Right cardiac atrium (tissue), 5 donors: Measurements from ENCODE around the gene EFEMP2. TPM values are rescaled to one million over a fixed set of nuclear protein-coding genes. Genes with fewer than 3 reads are reported as not detected.

Experiments used
- ATAC-seq, 2 donors: fragments of 200-7000 bp; cut with Tn5 transposase; one replicate each; pipeline versions ENCODE4 v1.8.0 to v1.9.1; 2020; ENCODE audit warnings: moderate library complexity in 2 of 2, mild to moderate bottlenecking in 1 of 2
- DNase-seq, 3 donors: peaks; one replicate each; pipeline ENCODE4 v3.0.0-alpha.2; 2020
- H3K27ac ChIP-seq: one replicate; pipeline ENCODE4 v1.5.1; 2013; ENCODE audit warnings: mild to moderate bottlenecking, low read length, control low read depth, moderate library complexity
- H3K27me3 ChIP-seq: one replicate; pipeline ENCODE4 v1.6.1; 2013; ENCODE audit not compliant: control insufficient read depth, insufficient read depth
- H3K4me1 ChIP-seq: one replicate; pipeline ENCODE4 v1.6.1; 2013; ENCODE audit warnings: low read length; ENCODE audit not compliant: control insufficient read depth, insufficient read depth
- H3K4me3 ChIP-seq: one replicate; pipeline ENCODE4 v1.5.1; 2013; ENCODE audit warnings: low read length, control low read depth
- H3K9me3 ChIP-seq: one replicate; pipeline ENCODE4 v1.6.1; 2013; ENCODE audit warnings: low read length; ENCODE audit not compliant: control insufficient read depth
- WGBS: extraction: QIAGEN DNeasy Blood & Tissue Kit; methylation state at CpG from one replicate; pipeline ENCODE4 v1.1.7; 2013; 5-methylcytosine and 5-hydroxymethylcytosine counted together
- intact Hi-C, 4 donors: fragments of 100-400 bp; cut with DNase I; formaldehyde crosslinking; loops; one replicate each; pipeline versions ENCODE4 v1.11.0 to v1.14.0; 2022 to 2023
- polyA plus RNA-seq: library from polyadenylated mRNA; stranded (reverse); fragments of 200-250 nt; gene quantifications from one replicate; pipeline ENCODE4 v1.2.3, GENCODE V29; 2013
- total RNA-seq, 4 donors: library from RNA; stranded (reverse); fragmentation: NEBNext Ultra II Directional; extraction: Animal tissue kit (Norgen Biotek cat#: 25700); gene quantifications; one replicate each; pipeline ENCODE4 v1.2.1, GENCODE V29; 2021
- donor health status: healthy with polysubstance abuse.
- donor health status: DM: no; HTN: yes; CAD: no.
- donor health status: DM: no; HTN: no; CAD: no.
- donor health status: DM: no; HTN: yes; CAD: no; lungs with severe emphysema.
- donor health status: DM: yes; HTN: yes; CAD: no.

Gene EFEMP2
- total and polyA plus RNA-seq, 5 donors: 128 to 164 (median 140) TPM

DNA sequence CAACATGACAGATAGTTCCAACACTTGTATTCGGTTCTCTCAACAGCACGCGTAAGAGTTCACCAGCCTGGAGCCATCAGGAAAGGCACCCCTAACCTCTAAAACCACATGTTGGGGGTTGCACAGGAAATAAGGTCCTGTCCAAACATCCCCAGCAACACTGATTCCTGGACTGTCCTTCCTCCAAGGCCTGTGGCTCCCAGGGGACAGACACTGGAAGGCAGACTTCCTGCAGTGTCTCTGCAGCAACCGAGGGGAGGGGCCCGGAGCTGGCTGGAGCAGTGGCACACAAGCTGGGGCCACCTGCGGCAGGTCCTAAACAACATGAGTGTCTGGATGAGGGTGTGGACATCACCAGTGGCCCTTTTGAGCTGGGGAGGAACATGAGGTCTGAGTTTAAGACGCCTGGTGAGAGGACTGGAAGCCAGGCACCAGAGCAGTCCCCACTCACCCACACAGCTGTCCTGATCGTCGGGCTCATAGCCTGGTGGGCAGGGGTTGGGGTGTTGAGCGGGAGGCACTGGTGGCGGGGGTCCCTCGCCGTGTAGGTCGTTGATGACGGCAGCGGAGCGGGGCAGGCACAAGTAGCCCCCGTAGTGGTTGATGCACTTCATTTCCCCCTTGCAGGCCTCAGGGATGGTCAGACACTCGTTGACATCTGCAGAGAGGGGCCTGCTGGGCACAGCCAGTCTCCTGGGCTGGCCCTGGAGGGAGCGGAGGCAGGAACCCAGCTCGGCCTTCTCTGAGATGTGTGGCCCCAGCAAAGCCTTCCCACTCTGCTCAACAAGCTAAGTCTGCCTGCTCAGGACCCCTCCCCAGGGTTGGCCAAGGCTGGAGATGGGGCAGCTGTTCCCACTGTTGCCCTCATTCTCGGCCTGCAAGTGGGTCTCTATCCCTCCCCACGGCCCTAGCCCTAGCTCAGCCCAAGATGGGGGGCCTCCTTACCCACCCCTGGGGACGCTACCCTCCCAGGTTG lies 1.6 kb downstream of the EFEMP2 start:
- H3K9me3 ChIP-seq: no peaks in the 10 kb centered on the region
- DNase-seq: peak; percentile 47 to 77 (median 75)
- H3K27ac ChIP-seq: peak overlapping the region; percentile 46
- no peak for ATAC-seq
- H3K4me1 ChIP-seq: peaks cover 5% of the 10 kb centered on the region
- no peak overlapping the region for H3K4me3 ChIP-seq
- 55% methylated on average over 24 of the region's 24 CpGs for WGBS
- no peaks in the 10 kb centered on the region for H3K27me3 ChIP-seq
- intact Hi-C loops: no loop called here

GRCh38 chr11:65870307-65870658 lies 2.3 kb downstream of the EFEMP2 start:
- ATAC-seq (no peak), DNase-seq (peak; percentile 17 to 58 (median 42))
- Histone ChIP-seq H3K27ac (no peak overlapping the region), H3K4me1 (peaks cover 5% of the 10 kb centered on the region), H3K9me3 (no peaks in the 10 kb centered on the region), H3K4me3 (no peak overlapping the region), H3K27me3 (no peaks in the 10 kb centered on the region)
- 69% methylated on average over 11 of the region's 11 CpGs for WGBS
- intact Hi-C loops: no loop called here

DNA sequence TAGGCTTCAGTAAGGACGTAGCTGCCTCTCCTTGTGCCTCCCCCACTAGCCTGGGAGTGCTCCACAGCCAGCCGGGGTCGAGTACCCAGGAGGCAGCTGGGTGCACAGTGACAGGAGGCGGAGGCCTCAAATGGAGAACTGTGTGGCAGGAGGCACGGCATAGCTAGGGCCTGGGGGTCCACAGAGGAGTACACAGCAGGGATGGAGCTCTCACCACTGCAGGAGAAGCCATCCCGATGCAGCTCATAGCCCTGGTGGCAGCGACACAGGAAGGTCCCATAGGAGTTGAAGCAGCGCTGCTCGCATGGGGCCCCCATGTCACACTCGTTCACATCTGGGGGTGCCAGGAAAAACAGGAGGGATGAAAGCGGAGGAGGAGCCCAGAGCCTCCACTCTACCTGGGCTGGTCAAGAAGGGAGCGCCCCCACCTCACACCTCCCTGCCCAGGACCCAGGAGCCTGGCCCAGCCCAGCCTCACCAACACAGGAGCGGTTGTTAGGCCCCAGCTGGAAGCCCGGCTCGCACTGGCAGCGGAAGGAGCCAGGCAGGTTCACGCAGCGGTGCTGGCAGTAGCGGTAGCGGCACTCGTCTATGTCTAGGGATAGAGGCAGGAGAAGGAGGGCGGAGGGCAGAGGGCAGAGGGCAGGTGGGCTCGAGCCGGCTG lies 2.8 kb downstream of the EFEMP2 start:
- no peak overlapping the region for H3K27ac ChIP-seq
- peak; percentile 18 to 65 (median 50) for DNase-seq

GRCh38 chr11:65868907-65869306 lies 3.7 kb downstream of the EFEMP2 start:
- H3K4me1 ChIP-seq: peaks cover 5% of the 10 kb centered on the region
- intact Hi-C loops: no loop called here

More for the DNA sequence above, 2.8 kb downstream of the EFEMP2 start:
- Histone ChIP-seq H3K4me3 (no peak overlapping the region), H3K27me3 (no peaks in the 10 kb centered on the region), H3K4me1 (peaks cover 5% of the 10 kb centered on the region), H3K9me3 (no peaks in the 10 kb centered on the region)
- 82% methylated on average over 24 of the region's 24 CpGs for WGBS
- ATAC-seq: no peak
- intact Hi-C loops: no loop called here

DNA sequence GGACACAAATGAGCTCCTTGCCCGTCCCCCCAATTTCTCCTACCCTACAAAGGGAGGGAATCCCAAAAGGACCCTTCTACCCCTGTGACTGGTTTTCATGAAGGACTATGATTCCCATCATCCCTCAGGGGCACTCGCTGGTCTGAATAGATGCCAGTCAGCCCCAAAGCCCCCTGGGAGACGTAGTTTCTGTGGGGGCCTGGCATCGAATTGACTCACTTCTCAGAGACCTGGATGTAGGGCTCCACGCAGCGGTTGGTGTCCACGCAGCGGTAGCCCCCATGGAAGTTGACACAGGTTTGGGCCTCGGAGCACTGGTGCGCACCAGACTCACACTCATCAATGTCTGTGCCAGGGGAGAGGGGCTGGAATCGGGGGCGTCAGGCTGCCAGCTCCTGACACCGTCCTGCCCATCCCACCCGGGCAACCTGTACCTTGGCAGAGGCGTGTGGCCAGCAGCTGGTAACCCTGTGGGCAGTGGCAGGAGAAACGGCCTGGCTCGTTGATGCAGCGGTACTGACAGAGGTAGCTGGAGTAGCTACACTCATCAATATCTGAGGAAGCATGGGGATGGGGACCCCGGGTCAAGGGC lies 4.4 kb downstream of the EFEMP2 start:
- WGBS: 84% methylated on average over 19 of the region's 19 CpGs
- H3K4me1 ChIP-seq: peaks cover 5% of the 10 kb centered on the region

More at GRCh38 chr11:65868907-65869306, 3.7 kb downstream of the EFEMP2 start:
- DNase-seq (peak in 1 of 3 donors; percentile 25), ATAC-seq (no peak)
- 95% methylated on average over 3 of the region's 3 CpGs for WGBS
- Histone ChIP-seq H3K27me3 (no peaks in the 10 kb centered on the region), H3K9me3 (no peaks in the 10 kb centered on the region), H3K4me3 (no peak overlapping the region), H3K27ac (no peak overlapping the region)

GRCh38 chr11:65867284-65868071 lies 5.1 kb downstream of the EFEMP2 start:
- peak; percentile 28 to 78 (median 75) for DNase-seq

More for the DNA sequence above, 4.4 kb downstream of the EFEMP2 start:
- ATAC-seq: no peak
- no peaks in the 10 kb centered on the region for H3K27me3 ChIP-seq
- H3K9me3 ChIP-seq: no peaks in the 10 kb centered on the region
- intact Hi-C loops: no loop called here
- no peak overlapping the region for H3K27ac ChIP-seq
- DNase-seq: peak; percentile 25 to 66 (median 64)
- H3K4me3 ChIP-seq: no peak overlapping the region

DNA sequence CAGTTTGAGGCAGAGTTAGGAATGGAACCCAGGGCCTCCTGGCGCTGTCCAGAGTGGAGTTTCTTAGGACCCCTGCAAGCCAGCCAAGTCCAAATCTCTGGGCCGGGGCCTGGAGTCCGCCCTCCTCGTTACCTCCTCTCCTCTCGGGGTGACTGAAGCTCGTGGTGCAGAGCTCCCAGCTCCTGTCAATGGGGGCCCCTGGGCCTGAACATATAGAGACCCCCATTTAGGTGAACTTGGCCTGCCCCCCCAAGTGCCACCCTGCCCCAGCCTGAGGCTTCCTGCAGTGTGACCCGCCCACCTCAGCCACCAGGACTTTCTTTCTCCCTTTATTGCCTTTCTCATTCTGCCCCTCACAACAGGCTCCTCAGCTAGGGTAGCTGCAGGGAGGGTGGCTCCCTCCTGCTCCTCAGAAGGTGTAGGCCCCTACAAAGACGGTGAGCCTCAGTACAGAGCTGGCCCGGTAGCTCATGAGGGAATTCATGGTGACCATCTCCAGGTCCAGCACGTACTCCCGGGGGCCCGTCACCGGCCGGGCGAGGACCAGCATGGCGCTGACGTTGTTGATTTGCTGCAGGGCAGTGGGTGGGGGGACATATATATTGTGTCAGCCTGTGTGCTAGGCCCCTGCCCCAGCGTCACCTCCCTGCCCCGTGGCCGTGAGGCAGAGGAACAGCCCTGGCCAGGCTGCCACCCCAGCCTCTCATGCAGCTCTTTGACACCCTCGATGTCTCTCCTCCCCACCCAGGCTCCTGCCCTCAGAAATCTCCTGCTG lies 5.9 kb downstream of the EFEMP2 start:
- Histone ChIP-seq H3K4me3 (no peak overlapping the region), H3K27me3 (no peaks in the 10 kb centered on the region), H3K9me3 (no peaks in the 10 kb centered on the region), H3K27ac (no peak overlapping the region), H3K4me1 (peaks cover 5% of the 10 kb centered on the region)
- intact Hi-C loops: no loop called here
- DNase-seq: peak; percentile 17 to 60 (median 57)
- 80% methylated on average over 21 of the region's 21 CpGs for WGBS
- no peak for ATAC-seq

More at GRCh38 chr11:65867284-65868071, 5.1 kb downstream of the EFEMP2 start:
- WGBS: 54% methylated on average over 29 of the region's 29 CpGs
- ATAC-seq: no peak
- intact Hi-C loops: no loop called here
- Histone ChIP-seq H3K27ac (no peak overlapping the region), H3K9me3 (no peaks in the 10 kb centered on the region), H3K4me3 (no peak overlapping the region), H3K4me1 (peaks cover 5% of the 10 kb centered on the region), H3K27me3 (no peaks in the 10 kb centered on the region)

DNA sequence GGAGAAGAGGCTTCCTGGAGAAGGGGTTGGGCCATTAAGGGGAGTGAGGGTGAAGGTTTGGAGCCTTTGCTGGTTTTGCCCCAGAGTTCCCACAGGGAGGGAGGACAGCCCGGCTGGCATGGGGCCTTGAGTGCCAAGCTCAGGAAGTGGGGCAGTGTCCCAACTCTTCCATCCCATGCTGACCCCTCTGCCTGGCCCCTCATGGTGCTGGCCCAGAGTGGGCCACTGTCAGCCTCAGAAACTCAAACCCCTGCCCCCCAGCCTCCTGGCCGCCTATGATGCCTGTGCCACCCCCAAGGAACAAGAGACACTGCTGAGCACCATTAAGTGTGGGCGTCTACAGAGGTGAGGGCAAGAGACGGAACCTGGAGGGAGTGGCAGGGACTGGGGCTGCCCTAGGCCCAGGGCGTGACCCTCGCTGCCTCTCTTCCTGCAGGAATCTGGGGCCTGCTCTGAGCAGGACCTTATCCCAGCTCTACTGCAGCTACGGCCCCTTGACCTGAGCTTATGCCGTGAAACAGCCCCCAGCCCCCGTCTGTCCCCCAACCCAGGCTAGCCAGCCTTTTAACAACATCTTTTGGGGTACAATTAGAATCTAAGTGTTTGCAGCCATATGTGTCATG lies 6.9 kb downstream of the EFEMP2 start:
- Histone ChIP-seq H3K27me3 (no peaks in the 10 kb centered on the region), H3K4me1 (peaks cover 2% of the 10 kb centered on the region), H3K9me3 (no peaks in the 10 kb centered on the region), H3K27ac (no peak overlapping the region), H3K4me3 (no peak overlapping the region)
- DNase-seq (peak; percentile 8 to 46 (median 46)), ATAC-seq (no peak)
- intact Hi-C loops: no loop called here
- 73% methylated on average over 9 of the region's 9 CpGs for WGBS

GRCh38 chr11:65864706-65865471 lies 7.7 kb downstream of the EFEMP2 start:
- intact Hi-C loops: no loop called here
- H3K27me3 ChIP-seq: no peaks in the 10 kb centered on the region
- 77% methylated on average over 18 of the region's 18 CpGs for WGBS
- no peaks in the 10 kb centered on the region for H3K9me3 ChIP-seq
- H3K4me3 ChIP-seq: no peak overlapping the region
- DNase-seq (peak; percentile 11 to 49 (median 46)), ATAC-seq (no peak)
- H3K4me1 ChIP-seq: peaks cover 3% of the 10 kb centered on the region
- H3K27ac ChIP-seq: no peak overlapping the region
